Heart left ventricle (tissue), 13 donors: ENCODE data around the gene RDH16.

Experiments
- CTCF ChIP-seq, 12 donors: fragments of 200-600 bp; sonication (generic) in 4 of 12; IDR thresholded peaks; one replicate each; pipeline versions ENCODE4 v1.5.0 to v1.8.0; 2018 to 2022; ENCODE audit warnings: antibody characterized with exemption in 12 of 12, mild to moderate bottlenecking in 5 of 12
- POLR2A ChIP-seq, 2 donors: fragments of 450-650 bp; IDR thresholded peaks; one replicate each; pipeline ENCODE4 v1.6.1; 2017; ENCODE audit warnings: antibody characterized with exemption in 2 of 2, mild to moderate bottlenecking in 2 of 2, moderate library complexity in 2 of 2
- donor health status: ischemic (EF 13 %, LVEDD 7.1; RV severe dilation, severe dysfunction).
- donor health status: DM: no; HTN: yes; CAD: no.
- donor health status: DM: no; HTN: no; CAD: no.
- donor health status: ischemic (EF 25% LVEDD 6.9; RV normal size, moderate dysfunction).
- donor health status: ischemic (EF 25% LVEDD 5.7; RV mildly dilated, moderate dysfunction).
- donor health status: ischemic (EF 35%, LVEDD 5.7; RV mildly dilated, moderate dysfunction).
- donor health status: nonischemic (EF 11% LVEDD 7.7; RV severe dilation, severe dysfunction).
- donor health status: DM: yes; HTN: yes; CAD: no.
- donor health status: PGD.
- donor health status: ischemic (EF 29% LVEDD 5.4; RV normal size, mild dysfunction).
- donor health status: nonischemic (EF 23%, LVEDD 6.1; RV moderate dilation, normal function).

GRCh38 chr12:56991319-56992246 is 34.2 kb upstream of the RDH16 start:
- TF ChIP-seq CTCF (IDR thresholded peaks at IDR 0.05) (no peak), POLR2A (IDR thresholded peaks at IDR 0.05) (no peak)
